ENCODE data around the gene CNTN1. TPM values are rescaled to one million over a fixed set of nuclear protein-coding genes. Genes with fewer than 3 reads are reported as not detected.
A peak's percentile ranks its signal among the peaks of the same experiment; 100 is the strongest.

CNTN1 gene
- total RNA-seq, result 10 to 100 TPM; 44.2 to 65.6 (median 57.6) TPM

DNA sequence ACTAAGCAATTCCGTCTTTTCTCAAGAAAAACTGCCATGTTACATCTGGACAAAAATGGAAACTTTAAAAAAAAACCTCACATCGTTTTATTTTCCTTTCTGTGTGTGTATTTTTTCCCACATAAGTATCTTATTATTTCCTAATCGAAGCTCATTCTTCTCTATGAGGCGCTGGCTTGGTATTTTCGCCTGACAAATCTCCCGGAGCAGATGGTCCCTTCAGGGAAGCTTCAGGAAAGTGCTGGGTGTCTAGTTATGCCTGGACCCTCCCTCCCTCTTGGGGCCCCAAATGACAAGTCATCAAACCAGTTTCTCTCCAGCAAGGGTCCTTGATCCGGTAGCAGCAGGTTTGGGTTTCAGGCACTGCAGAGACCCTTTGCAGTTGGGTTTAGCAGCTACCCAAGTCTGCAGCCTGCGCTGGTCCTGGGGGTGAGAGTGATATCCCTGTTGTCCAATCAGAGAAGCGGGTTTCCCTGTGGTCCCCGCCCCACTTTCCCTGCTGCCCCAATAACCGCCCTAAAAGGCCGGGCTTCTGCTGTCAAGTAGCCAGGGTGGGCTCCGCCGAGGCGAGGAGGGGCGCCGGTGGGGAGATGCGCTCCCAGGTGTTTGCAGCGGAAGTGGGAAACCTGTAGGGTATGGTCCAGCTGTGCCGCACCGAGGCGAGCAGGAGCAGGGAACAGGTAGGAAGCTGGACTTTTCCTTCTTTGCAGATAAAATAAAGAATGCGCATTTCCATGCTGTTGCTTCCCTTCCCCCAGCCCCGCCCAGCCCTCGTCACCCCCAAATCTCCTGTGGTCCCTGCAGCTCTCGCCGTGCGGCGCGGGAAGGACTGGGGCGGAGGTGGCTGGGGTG is at the start of gene CNTN1:
Gene CNTN1, plus strand, starts transcription at position 527 of the 852 bp plus-strand sequence.
- Histone ChIP-seq H3K36me3 (no peaks in the 10 kb centered on the region), H3K27ac (replicated peaks in 1 of 4) (peak within 1 kb of the TSS; percentile 75 to 82 (median 78)), H3K4me3 (peak within 1 kb of the TSS; percentile 75 to 92 (median 82)), H3K9me3 (no peaks in the 10 kb centered on the region), H3K4me1 (peaks cover 11 to 18% (median 15%) of the 10 kb centered on the region in 4 donors), H3K27me3 (peaks cover 0 to 7% (median 0%) of the 10 kb centered on the region in 4 donors)
- 5% methylated on average over 22 of the region's 31 CpGs for WGBS
- intact Hi-C loops (cut with DNase I), result loop anchor here (5.0 kb wide), 1 partner anchor 230 kb away; no protein-coding TSS in a partner anchor
- TF ChIP-seq EP300 (IDR thresholded peaks at IDR 0.05), result no peak
- TF ChIP-seq POLR2AphosphoS5 (IDR thresholded peaks at IDR 0.05), result peak; percentile 31 to 47
- DNase-seq (ENCODE audit: extremely low spot score), result no peak

DNA sequence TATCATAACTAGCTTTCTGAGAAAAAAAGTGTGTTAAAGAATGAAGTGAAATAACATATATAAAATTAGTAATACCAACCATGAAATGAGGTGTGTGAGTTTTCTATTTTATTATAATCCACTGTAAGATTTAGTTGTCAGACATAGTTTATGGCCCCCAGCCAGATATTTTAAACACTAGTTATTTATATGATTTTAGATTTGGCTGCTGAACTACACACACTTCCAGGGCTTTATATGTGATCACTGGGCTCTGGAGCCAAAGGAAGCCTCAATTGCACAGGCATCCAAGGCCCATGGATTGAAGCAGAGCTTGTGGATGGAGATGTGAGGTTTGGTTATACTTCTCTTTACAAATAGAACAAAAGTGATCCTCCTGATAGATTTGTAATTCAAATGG is 48.7 kb upstream of the CNTN1 start:
- Histone ChIP-seq H3K36me3 (no peaks in the 10 kb centered on the region), H3K4me1 (peaks cover 0 to 16% (median 5%) of the 10 kb centered on the region in 4 donors), H3K27ac (replicated peaks in 1 of 4) (no peak overlapping the region), H3K9me3 (peaks cover 0 to 14% (median 9%) of the 10 kb centered on the region in 4 donors), H3K4me3 (no peak overlapping the region), H3K27me3 (no peaks in the 10 kb centered on the region)
- intact Hi-C loops (cut with DNase I), result no loop called here
- TF ChIP-seq, protein P1, sequence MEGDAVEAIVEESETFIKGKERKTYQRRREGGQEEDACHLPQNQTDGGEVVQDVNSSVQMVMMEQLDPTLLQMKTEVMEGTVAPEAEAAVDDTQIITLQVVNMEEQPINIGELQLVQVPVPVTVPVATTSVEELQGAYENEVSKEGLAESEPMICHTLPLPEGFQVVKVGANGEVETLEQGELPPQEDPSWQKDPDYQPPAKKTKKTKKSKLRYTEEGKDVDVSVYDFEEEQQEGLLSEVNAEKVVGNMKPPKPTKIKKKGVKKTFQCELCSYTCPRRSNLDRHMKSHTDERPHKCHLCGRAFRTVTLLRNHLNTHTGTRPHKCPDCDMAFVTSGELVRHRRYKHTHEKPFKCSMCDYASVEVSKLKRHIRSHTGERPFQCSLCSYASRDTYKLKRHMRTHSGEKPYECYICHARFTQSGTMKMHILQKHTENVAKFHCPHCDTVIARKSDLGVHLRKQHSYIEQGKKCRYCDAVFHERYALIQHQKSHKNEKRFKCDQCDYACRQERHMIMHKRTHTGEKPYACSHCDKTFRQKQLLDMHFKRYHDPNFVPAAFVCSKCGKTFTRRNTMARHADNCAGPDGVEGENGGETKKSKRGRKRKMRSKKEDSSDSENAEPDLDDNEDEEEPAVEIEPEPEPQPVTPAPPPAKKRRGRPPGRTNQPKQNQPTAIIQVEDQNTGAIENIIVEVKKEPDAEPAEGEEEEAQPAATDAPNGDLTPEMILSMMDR (IDR thresholded peaks at IDR 0.05), result no peak
- no peak for TF ChIP-seq POLR2AphosphoS5 (IDR thresholded peaks at IDR 0.05)
- TF ChIP-seq POLR2A (IDR thresholded peaks at IDR 0.05; ENCODE audit: low read depth), result no peak
- TF ChIP-seq EP300 (IDR thresholded peaks at IDR 0.05), result no peak
- no peak for DNase-seq (ENCODE audit: extremely low spot score)

DNA sequence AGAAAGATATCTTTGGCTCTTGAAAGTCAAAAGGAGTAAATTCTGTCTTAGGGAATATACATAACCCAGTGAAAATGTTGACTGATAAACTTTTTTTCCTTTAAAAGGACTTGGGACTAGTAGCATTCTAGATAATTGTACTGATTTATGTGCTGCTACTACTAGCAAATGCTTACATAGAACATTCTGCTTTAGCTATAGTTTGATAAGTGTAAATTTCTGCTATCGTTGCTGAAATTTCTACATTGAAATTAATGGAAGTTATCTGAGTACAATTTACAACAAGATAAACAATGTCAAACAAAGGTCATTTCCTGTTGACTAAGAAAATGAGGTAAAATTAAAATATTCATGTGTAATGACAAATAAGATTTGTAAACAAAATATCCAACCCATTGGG is 48.3 kb upstream of the CNTN1 start:
- 77% methylated on average over 1 of the region's 1 CpG for WGBS
- DNase-seq (ENCODE audit: extremely low spot score), result no peak
- H3K36me3 ChIP-seq, result no peaks in the 10 kb centered on the region
- no peak overlapping the region for H3K4me3 ChIP-seq
- TF ChIP-seq POLR2A (IDR thresholded peaks at IDR 0.05; ENCODE audit: low read depth) (no peak), POLR2AphosphoS5 (IDR thresholded peaks at IDR 0.05) (no peak), EP300 (IDR thresholded peaks at IDR 0.05) (no peak)
- TF ChIP-seq, protein P1 (IDR thresholded peaks at IDR 0.05), result no peak
- intact Hi-C loops (cut with DNase I), result no loop called here
- no peaks in the 10 kb centered on the region for H3K27me3 ChIP-seq
- peaks cover 0 to 16% (median 5%) of the 10 kb centered on the region in 4 donors for H3K4me1 ChIP-seq
- H3K27ac ChIP-seq (replicated peaks in 1 of 4), result no peak overlapping the region
- H3K9me3 ChIP-seq, result peaks cover 0 to 14% (median 9%) of the 10 kb centered on the region in 4 donors

DNA sequence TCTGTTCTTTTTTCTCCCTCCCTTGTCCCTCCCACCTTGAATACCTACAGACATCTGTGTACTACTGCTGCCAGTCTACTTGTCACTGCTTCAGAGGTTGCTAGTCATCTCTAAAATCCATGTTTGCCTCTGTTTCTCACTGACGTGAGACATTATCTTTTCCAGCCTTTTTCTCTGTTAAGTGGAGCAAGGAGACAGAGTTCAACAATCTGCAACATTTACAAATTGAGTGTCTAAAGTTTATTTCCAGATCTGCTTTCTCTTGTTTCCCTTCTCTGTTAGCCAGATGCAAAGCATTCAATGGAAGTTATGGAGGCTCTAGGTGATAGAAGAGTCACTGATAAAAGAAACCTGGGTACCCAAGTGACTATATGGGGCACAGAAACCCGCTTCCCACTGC is 47.5 kb upstream of the CNTN1 start:
- intact Hi-C loops (cut with DNase I), result no loop called here
- DNase-seq (ENCODE audit: extremely low spot score), result no peak

DNA sequence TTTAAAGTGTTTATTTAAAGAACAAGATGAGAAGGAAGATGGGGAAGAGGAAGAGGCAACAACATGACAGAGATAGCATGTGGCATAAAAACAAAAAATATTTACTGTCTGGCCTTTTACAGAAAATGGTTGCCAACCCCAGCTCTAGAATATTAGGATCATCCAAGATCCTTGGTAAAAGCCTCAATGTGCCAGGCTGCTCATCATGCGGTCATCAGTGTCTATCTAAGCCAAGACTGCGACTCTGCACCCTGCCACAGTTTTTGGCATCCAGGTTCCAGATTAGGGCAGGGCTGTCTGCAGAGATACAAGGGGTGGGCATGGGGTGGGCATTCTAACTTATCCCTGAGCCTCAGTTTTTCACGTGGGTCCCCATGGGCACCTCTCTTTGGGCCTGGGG is 46.9 kb upstream of the CNTN1 start:
- no peaks in the 10 kb centered on the region for H3K27me3 ChIP-seq
- no peak overlapping the region for H3K4me3 ChIP-seq
- DNase-seq (ENCODE audit: extremely low spot score), result no peak
- WGBS, result 91% methylated on average over 3 of the region's 3 CpGs
- peaks cover 0 to 16% (median 5%) of the 10 kb centered on the region in 4 donors for H3K4me1 ChIP-seq
- intact Hi-C loops (cut with DNase I), result no loop called here
- H3K9me3 ChIP-seq, result peaks cover 0 to 11% (median 9%) of the 10 kb centered on the region in 4 donors
- no peaks in the 10 kb centered on the region for H3K36me3 ChIP-seq
- no peak for TF ChIP-seq POLR2A (IDR thresholded peaks at IDR 0.05; ENCODE audit: low read depth)
- no peak for TF ChIP-seq EP300 (IDR thresholded peaks at IDR 0.05)
- TF ChIP-seq, protein P1 (IDR thresholded peaks at IDR 0.05), result no peak
- no peak for TF ChIP-seq POLR2AphosphoS5 (IDR thresholded peaks at IDR 0.05)
- H3K27ac ChIP-seq (replicated peaks in 1 of 4), result no peak overlapping the region

More for the DNA sequence above, 47.5 kb upstream of the CNTN1 start:
- Histone ChIP-seq H3K9me3 (peaks cover 0 to 14% (median 9%) of the 10 kb centered on the region in 4 donors), H3K4me1 (peaks cover 0 to 16% (median 5%) of the 10 kb centered on the region in 4 donors), H3K27me3 (no peaks in the 10 kb centered on the region), H3K36me3 (no peaks in the 10 kb centered on the region), H3K4me3 (no peak overlapping the region), H3K27ac (replicated peaks in 1 of 4) (no peak overlapping the region)
- TF ChIP-seq, protein P1 (IDR thresholded peaks at IDR 0.05), result no peak
- TF ChIP-seq POLR2A (IDR thresholded peaks at IDR 0.05; ENCODE audit: low read depth) (no peak), POLR2AphosphoS5 (IDR thresholded peaks at IDR 0.05) (no peak), EP300 (IDR thresholded peaks at IDR 0.05) (no peak)
- 84% methylated on average over 2 of the region's 2 CpGs for WGBS
